Stimulated activated CD8-positive, alpha-beta memory T cell treated with anti-CD3 and anti-CD28 coated beads, Interleukin-12 subunit alpha, Interleukin-12 subunit beta, amount 100 ng/mL, for 1 hour (primary cell): ENCODE measurements around the gene GUK1.
"Not testable (repeated sequence)": the region's sequence is repeated elsewhere in the genome, so short reads cannot be mapped to it uniquely, and the experiment has no call there.

Experiments
- DNase-seq: peaks from one replicate; pipeline ENCODE4 v3.0.0-alpha.2; 2020; ENCODE audit warnings: low read depth

GUK1 gene

DNA sequence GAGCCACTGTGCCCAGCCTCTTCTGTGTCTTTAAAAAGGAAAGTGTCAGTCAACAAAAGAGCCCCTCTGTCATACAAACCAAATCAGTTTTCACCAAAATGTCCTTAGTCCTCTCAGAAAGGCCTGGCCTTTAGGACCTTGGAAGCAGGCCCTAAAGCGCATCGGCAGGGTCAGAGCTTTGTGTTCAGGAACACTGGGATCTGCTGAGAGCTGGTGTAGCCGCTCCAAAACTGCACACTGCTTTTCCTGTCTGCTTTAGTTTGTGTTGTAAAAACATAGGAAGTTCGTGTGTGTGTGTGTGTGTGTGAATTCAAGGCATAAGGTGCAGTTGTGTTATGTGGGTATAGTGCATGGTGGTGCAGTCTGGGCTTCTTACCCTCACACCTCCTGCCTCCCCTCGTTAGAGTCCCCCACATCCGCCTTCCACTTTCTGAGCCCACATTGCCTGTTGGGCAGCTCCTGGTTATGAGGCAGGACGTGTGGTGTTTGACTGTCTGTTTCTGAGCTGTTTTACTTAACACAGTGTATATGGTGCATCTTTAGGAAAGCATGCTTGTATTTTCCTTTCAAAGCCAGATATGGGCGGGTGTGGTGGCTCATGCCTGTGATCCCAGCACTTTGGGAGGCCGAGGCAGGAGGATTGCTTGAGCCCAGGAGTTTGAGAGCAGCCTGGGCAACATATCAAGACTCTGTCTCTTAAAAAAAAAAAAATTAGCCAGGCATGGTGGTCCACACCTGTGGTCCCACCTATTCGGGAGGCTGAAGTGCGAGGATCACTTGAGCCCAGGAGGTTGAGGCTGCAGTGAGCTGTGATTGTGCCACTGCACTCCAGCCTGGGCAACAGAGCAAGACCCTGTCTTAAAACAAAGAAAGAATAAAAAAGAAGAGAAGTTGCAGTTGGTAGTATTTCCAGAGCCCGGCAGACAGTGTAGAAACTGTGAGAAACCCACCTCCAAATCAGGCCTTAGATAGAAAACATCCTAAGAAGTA, 37.9 kb downstream of the GUK1 start:
- no peak for DNase-seq

DNA sequence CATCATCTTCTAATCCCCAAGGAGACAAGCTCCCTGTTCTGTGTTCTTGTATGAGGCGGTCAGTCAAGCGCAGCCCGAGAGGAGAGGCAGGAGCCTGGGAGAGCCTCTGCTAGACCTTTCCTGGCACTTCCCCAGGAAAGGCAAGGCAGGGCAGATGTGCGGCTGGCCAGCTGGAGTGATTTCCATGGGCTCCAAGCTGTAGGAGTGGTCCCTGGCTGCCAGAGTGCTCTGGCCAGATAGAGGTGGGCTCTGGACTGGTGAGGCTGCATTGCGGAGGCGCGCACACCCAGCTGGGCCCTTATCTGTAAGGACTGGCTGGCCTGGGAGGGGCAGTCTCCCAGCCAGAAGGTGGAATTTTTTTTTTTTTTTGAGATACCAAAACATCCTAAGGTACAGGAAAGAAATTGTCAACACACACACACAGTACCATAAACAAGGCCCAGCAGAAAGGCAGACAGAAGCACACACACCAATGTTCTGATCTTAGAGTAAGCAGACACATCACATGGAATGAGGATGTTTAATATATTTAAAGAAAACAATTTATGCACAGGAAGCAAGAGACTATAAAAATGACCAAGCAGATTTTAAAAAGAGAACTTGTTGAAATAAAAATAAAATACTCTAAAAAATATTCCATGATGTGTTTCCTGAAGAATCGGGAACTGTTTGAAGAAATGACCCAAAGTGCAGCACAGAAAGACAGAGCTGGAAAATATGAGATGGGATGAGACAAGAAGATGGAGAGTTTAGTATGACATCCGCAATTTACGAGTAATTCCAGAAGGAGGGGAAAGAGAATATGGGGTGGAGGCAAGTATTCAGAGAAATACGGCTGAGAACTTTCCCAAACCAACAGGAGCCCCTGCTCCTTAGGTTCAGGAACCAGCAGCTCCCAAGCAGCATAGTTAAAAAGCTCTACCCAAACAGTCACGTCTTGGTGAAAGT, 38.9 kb downstream of the GUK1 start:
- no peak for DNase-seq

DNA sequence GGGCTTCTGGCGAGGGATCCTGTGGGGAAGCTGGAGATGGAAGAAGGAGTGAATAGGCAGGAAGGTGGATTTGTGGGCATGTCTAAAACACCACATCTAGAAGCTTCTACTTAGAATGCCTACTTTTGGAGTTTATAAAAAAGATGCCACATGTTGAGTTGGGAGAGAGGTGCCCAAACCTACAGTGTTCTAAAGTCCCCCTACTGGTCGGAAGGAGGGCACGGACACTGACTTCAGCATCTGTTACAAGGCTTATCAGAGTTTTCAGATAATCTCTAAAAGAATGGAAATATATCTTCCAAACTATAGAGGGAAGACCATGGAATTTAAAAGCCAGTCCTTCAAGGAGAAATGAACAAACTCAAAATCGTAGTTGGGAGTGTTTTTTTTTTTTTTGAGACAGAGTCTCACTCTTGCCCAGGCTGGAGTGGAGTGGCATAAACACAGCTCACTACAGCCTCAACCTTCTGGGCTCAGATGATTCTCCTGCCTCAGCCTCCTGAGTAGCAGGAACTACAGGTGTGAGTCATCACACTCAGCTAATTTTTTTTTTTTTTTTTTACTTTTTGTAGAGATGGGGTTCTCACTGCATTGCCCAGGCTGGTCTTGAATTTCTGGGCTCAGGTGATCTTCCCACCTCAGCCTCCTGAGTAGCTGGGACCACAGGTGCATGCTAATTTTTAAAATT, 40.3 kb downstream of the GUK1 start:
- no peak for DNase-seq

DNA sequence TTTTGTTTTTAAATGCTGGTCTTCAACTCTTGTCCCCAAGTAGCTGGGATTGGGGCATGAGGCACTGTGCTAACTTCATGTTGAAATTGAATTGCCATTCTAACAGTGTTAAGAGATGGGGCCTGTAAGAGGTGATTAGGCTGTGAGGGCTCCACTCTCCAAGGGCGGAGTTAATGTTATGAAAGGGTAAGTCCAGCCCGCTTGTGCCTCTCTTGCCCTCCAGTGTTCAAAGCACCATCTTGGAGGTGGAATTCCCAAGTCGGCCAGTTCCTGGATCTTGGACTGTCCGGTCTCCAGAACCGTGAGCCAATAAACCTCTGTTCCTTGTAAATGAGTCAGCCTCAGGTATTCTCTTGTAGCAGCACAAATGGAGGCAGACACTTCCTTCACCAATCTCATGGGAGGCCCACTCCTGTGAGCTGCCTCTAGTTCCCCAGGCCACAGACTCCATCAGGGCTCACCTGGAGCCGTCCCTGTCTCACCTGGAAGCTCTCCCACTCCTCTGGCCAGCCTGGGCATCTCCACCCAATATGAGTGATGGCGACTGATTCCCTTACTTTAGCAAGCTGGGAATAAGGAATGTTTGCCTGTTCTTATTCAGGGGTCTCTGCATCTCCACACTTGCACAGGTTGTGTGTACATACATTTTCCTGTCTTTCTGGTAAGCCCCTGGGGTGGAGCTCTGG, 41.0 kb downstream of the GUK1 start:
- no peak for DNase-seq

DNA sequence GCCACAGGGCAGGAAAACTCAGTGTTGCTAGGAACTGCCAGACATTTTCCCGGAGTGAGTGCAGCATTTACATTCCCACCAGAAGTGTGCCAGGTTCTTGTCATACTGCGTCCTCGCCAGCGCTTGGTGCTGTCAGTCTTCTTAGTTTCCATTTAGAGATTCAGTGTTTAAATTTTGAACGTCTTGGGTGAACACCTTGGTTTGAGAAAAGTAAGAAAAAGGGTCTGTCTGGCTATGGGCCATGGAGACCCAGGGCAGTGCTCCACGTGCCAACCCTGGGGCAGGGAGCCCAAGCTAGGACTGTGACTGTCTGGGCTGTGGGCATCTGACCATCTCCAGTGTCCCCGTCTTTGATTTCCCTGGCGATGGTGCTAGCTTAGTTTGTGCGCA, 41.6 kb downstream of the GUK1 start:
- no peak for DNase-seq

DNA sequence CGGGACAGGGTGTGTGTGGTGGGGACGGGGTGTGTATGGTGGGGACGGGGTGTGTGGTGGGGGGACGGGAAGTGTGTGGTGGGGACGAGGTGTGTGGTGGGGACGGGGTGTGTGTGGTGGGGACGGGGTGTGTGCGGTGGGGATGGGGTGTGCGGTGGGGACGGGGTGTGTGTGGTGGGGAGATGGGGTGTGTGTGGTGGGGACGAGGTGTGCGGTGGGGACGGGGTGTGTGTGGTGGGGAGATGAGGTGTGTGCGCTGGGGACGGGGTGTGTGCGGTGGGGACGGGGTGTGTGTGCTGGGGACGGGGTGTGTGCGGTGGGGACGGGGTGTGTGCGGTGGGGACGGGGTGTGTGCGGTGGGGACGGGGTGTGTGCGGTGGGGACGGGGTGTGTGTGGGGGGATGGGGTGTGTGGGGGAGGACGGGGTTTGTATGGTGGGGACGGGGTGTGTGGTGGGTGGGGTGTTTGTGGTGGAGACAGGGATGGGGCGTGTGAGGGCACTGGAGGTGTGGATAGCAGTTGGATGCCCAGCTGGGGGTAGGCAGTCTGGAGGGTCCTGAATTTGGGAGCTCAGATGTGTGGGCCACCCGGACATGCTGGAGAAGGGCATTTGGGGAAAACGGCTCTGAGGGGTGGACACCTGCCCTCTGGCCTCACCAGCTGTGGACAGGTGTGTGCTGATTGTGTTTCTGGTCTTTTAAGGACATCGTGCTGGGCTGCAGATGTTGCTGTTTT, 42.4 kb downstream of the GUK1 start:
- no peak for DNase-seq

DNA sequence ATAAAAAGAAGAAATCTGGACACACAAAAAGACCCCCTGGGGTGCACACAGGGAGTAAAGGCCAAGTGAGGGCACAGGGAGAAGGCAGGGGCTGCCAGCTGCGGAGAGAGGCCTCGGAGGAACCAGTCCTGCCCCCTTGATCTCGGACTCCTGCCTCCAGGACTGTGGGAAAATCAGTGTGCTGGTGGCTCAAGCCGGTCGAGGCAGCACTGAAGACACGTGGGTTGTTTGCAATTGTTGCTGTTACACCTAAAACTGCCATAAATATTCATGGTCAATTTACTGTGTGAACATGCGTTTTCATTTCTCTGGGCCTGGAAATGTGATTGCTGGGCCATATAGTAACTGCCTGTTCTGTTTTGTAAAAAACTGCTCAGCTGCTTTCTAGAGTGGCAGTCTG, 44.1 kb downstream of the GUK1 start:
- no peak for DNase-seq

DNA sequence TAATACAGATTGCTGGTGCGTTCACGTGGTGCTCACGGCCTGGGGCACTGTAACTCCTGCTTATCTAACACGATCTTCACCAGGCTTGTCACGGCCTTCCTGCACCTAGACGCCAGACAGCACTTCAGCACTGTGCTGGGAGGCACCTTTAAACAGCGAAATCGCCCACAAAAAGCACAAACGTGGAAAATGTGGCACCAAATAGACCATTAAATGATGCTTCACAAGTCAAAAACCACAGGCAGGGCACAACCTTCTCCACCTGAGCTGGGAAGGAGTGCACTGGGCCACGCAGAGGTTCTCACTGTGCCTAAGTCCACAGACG, 45.5 kb downstream of the GUK1 start:
- no peak for DNase-seq

DNA sequence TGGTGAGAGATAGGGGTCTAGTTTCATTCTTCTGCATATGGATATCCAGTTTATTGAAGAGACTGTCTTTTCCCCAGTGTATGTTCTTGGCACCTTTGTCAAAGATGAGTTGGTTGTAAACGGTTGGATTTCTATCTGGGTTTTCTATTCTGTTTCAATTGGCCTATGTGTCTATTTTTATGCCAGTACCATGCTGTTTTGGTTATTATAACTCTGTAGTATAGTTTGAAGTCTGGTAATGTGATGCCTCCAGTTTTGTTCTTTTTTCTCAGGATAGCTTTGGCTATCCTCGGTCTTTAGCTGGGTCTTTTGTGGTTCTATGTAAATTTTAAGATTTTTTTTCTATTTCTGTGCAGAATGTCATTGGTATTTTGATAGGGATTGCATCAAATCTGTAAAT, 48.2 kb downstream of the GUK1 start:
- not testable (repeated sequence) for DNase-seq

DNA sequence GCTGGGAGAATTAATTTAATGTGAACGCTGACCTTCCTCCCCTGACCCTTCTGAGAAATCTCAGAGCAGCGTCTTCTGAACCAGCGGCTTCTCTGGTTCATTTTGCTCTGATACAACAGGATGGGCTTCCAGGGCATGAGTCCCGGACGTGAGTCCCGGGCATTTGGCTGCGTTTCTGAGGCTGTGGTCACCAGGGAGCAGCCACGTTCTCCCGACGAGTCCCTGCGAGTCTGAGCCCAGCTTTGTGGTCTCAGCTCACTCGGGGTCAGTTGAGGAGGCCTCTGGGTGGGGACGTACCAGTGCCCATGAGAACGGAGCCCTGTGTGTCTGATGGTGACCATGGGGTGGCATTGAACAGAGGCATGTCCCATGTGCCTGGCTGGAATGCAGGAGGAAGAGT, 50.1 kb downstream of the GUK1 start:
- no peak for DNase-seq

DNA sequence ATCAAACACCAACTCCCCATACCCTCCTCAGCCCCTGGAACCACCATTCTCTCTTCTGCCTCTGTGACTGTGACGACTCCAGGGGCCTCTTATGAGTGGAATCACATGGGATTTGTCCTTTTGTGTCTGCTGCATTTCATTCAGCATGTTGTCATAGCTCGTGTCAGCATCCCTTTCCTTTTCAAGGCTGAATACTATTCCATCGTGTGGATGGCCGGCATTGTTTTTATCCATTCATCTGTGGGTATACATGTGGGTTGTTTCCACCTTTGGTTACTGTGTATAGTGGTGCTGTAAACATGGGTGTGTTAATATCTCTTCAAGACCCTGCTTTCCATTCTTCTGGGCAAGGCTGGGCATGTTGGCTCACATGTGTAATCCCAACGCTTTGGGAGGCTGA, 50.7 kb downstream of the GUK1 start:
- DNase-seq, result no peak

DNA sequence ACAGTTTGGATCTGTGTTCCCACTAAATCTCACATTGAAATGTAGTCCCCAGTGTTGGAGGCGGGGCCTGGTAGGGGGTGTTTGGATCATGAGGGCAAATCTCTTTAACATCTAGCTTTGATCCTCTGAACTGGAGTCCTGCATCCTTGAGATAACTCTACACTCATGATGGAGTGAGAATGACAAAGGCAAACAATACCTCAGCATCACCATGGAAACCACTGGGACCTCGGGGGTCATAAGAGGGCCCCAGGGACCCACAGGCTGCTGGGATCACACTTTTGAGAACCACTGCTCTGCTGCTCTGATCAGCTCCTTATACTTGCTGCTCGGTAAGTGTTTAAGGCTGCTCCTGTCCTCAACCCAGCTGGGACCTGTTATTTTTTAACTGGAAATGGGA, 54.4 kb downstream of the GUK1 start:
- no peak for DNase-seq

DNA sequence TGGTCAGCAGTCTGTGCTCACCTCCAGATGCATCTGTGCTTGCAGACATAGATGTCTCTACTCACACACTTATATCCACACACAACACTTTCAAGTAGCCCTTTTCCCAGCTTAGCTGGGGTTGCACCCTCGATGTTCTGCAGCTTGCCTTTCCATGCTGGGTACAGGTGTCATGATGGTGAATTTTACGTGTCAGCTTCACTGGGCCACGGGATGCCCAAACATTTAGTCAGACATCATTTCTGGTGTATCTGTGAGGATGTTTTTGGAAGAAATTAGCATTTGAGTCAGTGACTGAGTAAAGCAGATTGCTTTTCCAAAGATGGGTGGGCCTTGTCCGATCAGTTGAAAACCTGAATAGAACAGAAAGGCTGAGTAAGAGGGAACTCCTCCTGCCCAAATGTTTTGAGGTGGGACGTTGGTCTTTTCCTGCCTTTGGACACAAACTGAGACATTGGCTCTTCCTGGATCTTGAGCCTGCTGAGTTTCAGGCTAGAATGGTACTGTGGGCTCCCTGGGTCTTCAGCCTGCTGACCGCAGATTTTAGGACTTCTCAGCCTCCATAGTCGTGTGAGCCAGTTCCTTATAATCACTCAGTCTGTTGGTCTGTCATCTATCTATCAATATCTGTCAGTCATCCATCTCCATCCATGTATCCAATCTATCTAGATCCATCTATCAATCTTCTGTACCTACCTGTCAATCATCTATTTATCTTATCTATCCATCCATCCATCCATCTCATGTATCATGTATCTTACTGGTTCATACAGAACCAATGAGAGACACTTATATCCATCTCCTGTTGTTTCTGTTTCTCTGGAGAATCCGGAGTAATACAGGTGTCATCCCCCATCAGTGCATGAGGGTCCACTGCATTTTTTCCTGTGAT, 55.1 kb downstream of the GUK1 start:
- DNase-seq, result no peak

DNA sequence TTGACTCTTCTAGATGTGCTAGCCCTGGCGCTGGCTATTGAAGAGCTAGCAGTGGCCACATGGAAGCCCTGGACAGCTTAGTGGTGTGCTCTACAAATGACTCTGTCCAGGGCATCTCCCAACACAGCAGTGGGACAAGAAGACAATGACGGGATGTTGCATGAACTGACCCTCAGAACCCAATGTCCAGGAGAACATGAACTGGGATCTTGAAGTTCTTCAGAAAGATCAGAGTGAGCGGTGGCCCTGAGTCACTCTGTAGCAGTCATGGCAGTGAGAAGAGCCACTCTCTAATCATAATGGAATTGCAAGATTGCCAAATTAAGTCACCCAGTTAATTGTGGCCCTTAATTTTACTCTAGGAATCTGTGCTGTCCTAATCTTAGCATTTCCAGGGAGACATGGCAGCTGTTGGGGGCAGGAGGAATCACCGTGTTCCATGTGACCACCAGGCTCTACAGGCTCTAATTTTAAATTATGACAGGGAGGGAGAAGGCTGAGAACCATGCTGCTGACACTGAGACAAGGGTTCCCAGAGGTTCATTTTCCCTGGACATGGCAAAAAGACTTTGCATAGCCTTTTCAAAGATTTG, 57.6 kb downstream of the GUK1 start:
- DNase-seq, result no peak
